Stimulated activated CD8-positive, alpha-beta memory T cell treated with anti-CD3 and anti-CD28 coated beads, Interleukin-4, amount 100 ng/mL, for 24 hours (primary cell): ENCODE results near the gene CERCAM.

Experiments used
- DNase-seq: peaks from one replicate; pipeline ENCODE4 v3.0.0-alpha.2; 2020; ENCODE audit warnings: low read depth

Gene CERCAM

GRCh38 chr9:128420651-128421481, at the start of gene CERCAM:
CERCAM (plus strand) TSS chr9:128420857; CDS start chr9:128420878, 21 bp downstream.
- DNase-seq: peak; percentile 38

- DNase-seq: no peak
These were observed 49.0 kb upstream of the CERCAM start for GRCh38 chr9:128371630-128372117.

- no peak for DNase-seq
These were observed 48.4 kb upstream of the CERCAM start for GRCh38 chr9:128372188-128372641.

GRCh38 chr9:128372784-128373183, 47.9 kb upstream of the CERCAM start:
- no peak for DNase-seq

GRCh38 chr9:128374221-128374675, 46.4 kb upstream of the CERCAM start:
- DNase-seq: no peak

- no peak for DNase-seq
These were observed 44.8 kb upstream of the CERCAM start for GRCh38 chr9:128375865-128376264.

- DNase-seq: no peak
These were observed 38.4 kb upstream of the CERCAM start for GRCh38 chr9:128382261-128382660.

GRCh38 chr9:128383007-128383753, 37.5 kb upstream of the CERCAM start:
- no peak for DNase-seq

- no peak for DNase-seq
These were observed 36.9 kb upstream of the CERCAM start for GRCh38 chr9:128383791-128384190.

- no peak for DNase-seq
These were observed 35.7 kb upstream of the CERCAM start for GRCh38 chr9:128384801-128385495.

GRCh38 chr9:128385496-128386460, 34.9 kb upstream of the CERCAM start:
- DNase-seq: no peak

GRCh38 chr9:128388150-128388549, 32.5 kb upstream of the CERCAM start:
- no peak for DNase-seq

GRCh38 chr9:128389395-128390149, 31.1 kb upstream of the CERCAM start:
- no peak for DNase-seq

GRCh38 chr9:128390150-128390812, 30.4 kb upstream of the CERCAM start:
- DNase-seq: no peak

GRCh38 chr9:128390813-128391711, 29.6 kb upstream of the CERCAM start:
- no peak for DNase-seq

GRCh38 chr9:128391956-128392301, 28.7 kb upstream of the CERCAM start:
- no peak for DNase-seq

GRCh38 chr9:128392302-128393144, 28.1 kb upstream of the CERCAM start:
- DNase-seq: no peak
